A549 (cell line): Measurements from ENCODE around the gene B4GALT1.

Source experiments
- HDAC2 ChIP-seq: fragments of 200-600 bp; sonication (generic); IDR thresholded peaks from 2 replicates; pipeline ENCODE4 v1.6.1; 2016
- KDM1A ChIP-seq: fragments of 200-600 bp; sonication (generic); IDR thresholded peaks from 2 replicates; pipeline ENCODE4 v1.6.1; 2016; ENCODE audit warnings: low read depth, mild to moderate bottlenecking
- MAFK ChIP-seq: fragments of 450-650 bp; IDR thresholded peaks from 2 replicates; pipeline ENCODE4 v1.6.1; 2014; ENCODE audit not compliant: partially characterized antibody
- POLR2A ChIP-seq: IDR thresholded peaks from 2 replicates; pipeline ENCODE4 v1.6.1; 2012; ENCODE audit warnings: mild to moderate bottlenecking, low read length
- RCOR1 ChIP-seq: fragments of 150-350 bp; IDR thresholded peaks from 2 replicates; pipeline ENCODE4 v1.6.1; 2014; ENCODE audit warnings: antibody characterized with exemption, low read length, low read depth
- TF ChIP-seq, protein P1 (sequence below): fragments of >200 bp; sonication (Bioruptor Twin); formaldehyde crosslinking; IDR thresholded peaks from 3 replicates; pipeline ENCODE4 v1.5.1; 2016
- TF ChIP-seq, protein P2 (sequence below): fragments of 200-600 bp; sonication (generic); IDR thresholded peaks from 2 replicates; pipeline ENCODE4 v1.6.1; 2016; ENCODE audit warnings: antibody characterized with exemption, mild to moderate bottlenecking, moderate library complexity

GRCh38 chr9:33189331-33189791, 22.2 kb upstream of the B4GALT1 start:
- TF ChIP-seq, protein P1, sequence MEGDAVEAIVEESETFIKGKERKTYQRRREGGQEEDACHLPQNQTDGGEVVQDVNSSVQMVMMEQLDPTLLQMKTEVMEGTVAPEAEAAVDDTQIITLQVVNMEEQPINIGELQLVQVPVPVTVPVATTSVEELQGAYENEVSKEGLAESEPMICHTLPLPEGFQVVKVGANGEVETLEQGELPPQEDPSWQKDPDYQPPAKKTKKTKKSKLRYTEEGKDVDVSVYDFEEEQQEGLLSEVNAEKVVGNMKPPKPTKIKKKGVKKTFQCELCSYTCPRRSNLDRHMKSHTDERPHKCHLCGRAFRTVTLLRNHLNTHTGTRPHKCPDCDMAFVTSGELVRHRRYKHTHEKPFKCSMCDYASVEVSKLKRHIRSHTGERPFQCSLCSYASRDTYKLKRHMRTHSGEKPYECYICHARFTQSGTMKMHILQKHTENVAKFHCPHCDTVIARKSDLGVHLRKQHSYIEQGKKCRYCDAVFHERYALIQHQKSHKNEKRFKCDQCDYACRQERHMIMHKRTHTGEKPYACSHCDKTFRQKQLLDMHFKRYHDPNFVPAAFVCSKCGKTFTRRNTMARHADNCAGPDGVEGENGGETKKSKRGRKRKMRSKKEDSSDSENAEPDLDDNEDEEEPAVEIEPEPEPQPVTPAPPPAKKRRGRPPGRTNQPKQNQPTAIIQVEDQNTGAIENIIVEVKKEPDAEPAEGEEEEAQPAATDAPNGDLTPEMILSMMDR: no peak
- TF ChIP-seq POLR2A: no peak
- TF ChIP-seq, protein P2, sequence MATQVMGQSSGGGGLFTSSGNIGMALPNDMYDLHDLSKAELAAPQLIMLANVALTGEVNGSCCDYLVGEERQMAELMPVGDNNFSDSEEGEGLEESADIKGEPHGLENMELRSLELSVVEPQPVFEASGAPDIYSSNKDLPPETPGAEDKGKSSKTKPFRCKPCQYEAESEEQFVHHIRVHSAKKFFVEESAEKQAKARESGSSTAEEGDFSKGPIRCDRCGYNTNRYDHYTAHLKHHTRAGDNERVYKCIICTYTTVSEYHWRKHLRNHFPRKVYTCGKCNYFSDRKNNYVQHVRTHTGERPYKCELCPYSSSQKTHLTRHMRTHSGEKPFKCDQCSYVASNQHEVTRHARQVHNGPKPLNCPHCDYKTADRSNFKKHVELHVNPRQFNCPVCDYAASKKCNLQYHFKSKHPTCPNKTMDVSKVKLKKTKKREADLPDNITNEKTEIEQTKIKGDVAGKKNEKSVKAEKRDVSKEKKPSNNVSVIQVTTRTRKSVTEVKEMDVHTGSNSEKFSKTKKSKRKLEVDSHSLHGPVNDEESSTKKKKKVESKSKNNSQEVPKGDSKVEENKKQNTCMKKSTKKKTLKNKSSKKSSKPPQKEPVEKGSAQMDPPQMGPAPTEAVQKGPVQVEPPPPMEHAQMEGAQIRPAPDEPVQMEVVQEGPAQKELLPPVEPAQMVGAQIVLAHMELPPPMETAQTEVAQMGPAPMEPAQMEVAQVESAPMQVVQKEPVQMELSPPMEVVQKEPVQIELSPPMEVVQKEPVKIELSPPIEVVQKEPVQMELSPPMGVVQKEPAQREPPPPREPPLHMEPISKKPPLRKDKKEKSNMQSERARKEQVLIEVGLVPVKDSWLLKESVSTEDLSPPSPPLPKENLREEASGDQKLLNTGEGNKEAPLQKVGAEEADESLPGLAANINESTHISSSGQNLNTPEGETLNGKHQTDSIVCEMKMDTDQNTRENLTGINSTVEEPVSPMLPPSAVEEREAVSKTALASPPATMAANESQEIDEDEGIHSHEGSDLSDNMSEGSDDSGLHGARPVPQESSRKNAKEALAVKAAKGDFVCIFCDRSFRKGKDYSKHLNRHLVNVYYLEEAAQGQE: no peak
- TF ChIP-seq KDM1A: no peak
- TF ChIP-seq RCOR1: no peak
- TF ChIP-seq HDAC2: no peak
- no peak for TF ChIP-seq MAFK
